Activated CD8-positive, alpha-beta memory T cell treated with anti-CD3 and anti-CD28 coated beads, Interleukin-2, amount 10 ng/mL, durations not matched to agents 7 days and 5 days (primary cell): ENCODE data around the gene MYRF. TPM values are rescaled to one million over a fixed set of nuclear protein-coding genes. Genes with fewer than 3 reads are reported as not detected.
A peak's percentile ranks its signal among the peaks of the same experiment; 100 is the strongest.

Experiments
- ATAC-seq: fragments of 150-1000 bp; cut with Tn5 transposase; one replicate; pipeline ENCODE4 v1.10.0; 2021; ENCODE audit warnings: moderate library complexity
- CTCF ChIA-PET: fragments of 350-600 bp; sonication (Branson Sonifier 250); formaldehyde crosslinking; loops from one replicate; lab custom pipeline; 2021; ENCODE audit warnings: antibody characterized with exemption; lab: Charles Lee
- DNase-seq: peaks from one replicate; pipeline ENCODE4 v3.0.0-alpha.2; 2020
- H3K27ac Mint-ChIP-seq: one replicate; pipeline ENCODE4 v1.8.0; 2021; ENCODE audit warnings: mild to moderate bottlenecking, mixed read lengths
- H3K27me3 Mint-ChIP-seq: one replicate; pipeline ENCODE4 v1.8.0; 2021; ENCODE audit warnings: mixed read lengths
- H3K36me3 Mint-ChIP-seq: one replicate; pipeline ENCODE4 v1.8.0; 2021; ENCODE audit warnings: mild to moderate bottlenecking, mixed read lengths
- H3K4me1 Mint-ChIP-seq: one replicate; pipeline ENCODE4 v1.8.0; 2021; ENCODE audit warnings: mixed read lengths
- H3K4me3 Mint-ChIP-seq: one replicate; pipeline ENCODE4 v1.8.0; 2021; ENCODE audit warnings: mild to moderate bottlenecking, moderate library complexity, mixed read lengths
- H3K9me3 Mint-ChIP-seq: one replicate; pipeline ENCODE4 v1.8.0; 2022; ENCODE audit warnings: low read depth, mixed read lengths
- total RNA-seq, 2 experiments: library from RNA; stranded (reverse); gene quantifications; one replicate each; pipeline ENCODE4 v1.2.3, GENCODE V29; 2021

MYRF gene
- total RNA-seq, 2 experiments from 2014 or later = 2.1 to 2.2 TPM

- Mint-ChIP-seq H3K36me3 (peaks cover 14% of the 10 kb centered on the region), H3K4me3 (peak overlapping the region; percentile 92), H3K4me1 (peaks cover 11% of the 10 kb centered on the region), H3K27me3 (peaks cover 15% of the 10 kb centered on the region), H3K9me3 (no peaks in the 10 kb centered on the region), H3K27ac (peak overlapping the region; percentile 24)
- CTCF ChIA-PET = interaction anchor here (1.0 to 10.5 kb wide), 5 partner anchors 10 to 81 kb away, joined by 3 to 173 read pairs (median 7); partner anchors contain the start of genes FADS2, FEN1 and TMEM258
- no peak for ATAC-seq
- DNase-seq = no peak
Observed at GRCh38 chr11:61817471-61818202, 65.2 kb downstream of the MYRF start.

GRCh38 chr11:61820174-61820573 is 67.7 kb downstream of the MYRF start:
- no peak overlapping the region for H3K4me3 Mint-ChIP-seq
- DNase-seq (no peak), ATAC-seq (no peak)
- CTCF ChIA-PET = interaction anchor here (0.9 to 1.4 kb wide), 2 partner anchors 9 to 23 kb away, joined by 5 read pairs; no protein-coding TSS in a partner anchor
- H3K9me3 Mint-ChIP-seq = no peaks in the 10 kb centered on the region
- peaks cover 20% of the 10 kb centered on the region for H3K27me3 Mint-ChIP-seq
- H3K4me1 Mint-ChIP-seq = peaks cover 6% of the 10 kb centered on the region
- H3K36me3 Mint-ChIP-seq = peaks cover 6% of the 10 kb centered on the region
- no peak overlapping the region for H3K27ac Mint-ChIP-seq

- ATAC-seq = no peak
- peaks cover 18% of the 10 kb centered on the region for H3K36me3 Mint-ChIP-seq
- H3K9me3 Mint-ChIP-seq = no peaks in the 10 kb centered on the region
- CTCF ChIA-PET = interaction anchor here (0.6 to 7.4 kb wide), 2 partner anchors 11 to 28 kb away, joined by 3 to 61 read pairs; partner anchors contain the start of gene FADS1
- peaks cover 38% of the 10 kb centered on the region for H3K4me1 Mint-ChIP-seq
- DNase-seq = no peak
- peak overlapping the region; percentile 85 for H3K4me3 Mint-ChIP-seq
- peaks cover 17% of the 10 kb centered on the region for H3K27me3 Mint-ChIP-seq
- peak overlapping the region; percentile 90 for H3K27ac Mint-ChIP-seq
Observed at GRCh38 chr11:61826930-61827570, 74.6 kb downstream of the MYRF start.

GRCh38 chr11:61827571-61828378 is 75.3 kb downstream of the MYRF start, which contains the start of gene FADS2:
Gene FADS2 (plus strand): TSS chr11:61828300. CDS start chr11:61828391, 91 bp downstream.
- Mint-ChIP-seq H3K27me3 (peaks cover 17% of the 10 kb centered on the region), H3K36me3 (peaks cover 19% of the 10 kb centered on the region), H3K9me3 (no peaks in the 10 kb centered on the region), H3K27ac (peak within 1 kb of the TSS; percentile 90), H3K4me1 (peaks cover 43% of the 10 kb centered on the region), H3K4me3 (peak within 1 kb of the TSS; percentile 85)
- DNase-seq (peak; percentile 94), ATAC-seq (peak; percentile 89)
- CTCF ChIA-PET = interaction anchor here (0.6 to 7.4 kb wide), 8 partner anchors 9 to 254 kb away, joined by 3 to 61 read pairs (median 4); partner anchors contain the start of gene FADS1

- Mint-ChIP-seq H3K4me3 (peak overlapping the region; percentile 85), H3K4me1 (peaks cover 48% of the 10 kb centered on the region), H3K27ac (peak overlapping the region; percentile 90), H3K36me3 (peaks cover 19% of the 10 kb centered on the region), H3K9me3 (no peaks in the 10 kb centered on the region), H3K27me3 (peaks cover 14% of the 10 kb centered on the region)
- CTCF ChIA-PET = interaction anchor here (0.7 to 7.4 kb wide), 10 partner anchors 8 to 254 kb away, joined by 3 to 61 read pairs (median 4); partner anchors contain the start of gene FADS1
- no peak for ATAC-seq
- DNase-seq = no peak
Observed at GRCh38 chr11:61828379-61828628, 75.9 kb downstream of the MYRF start.

- Mint-ChIP-seq H3K4me1 (peaks cover 53% of the 10 kb centered on the region), H3K36me3 (peaks cover 22% of the 10 kb centered on the region), H3K4me3 (peak overlapping the region; percentile 85), H3K27ac (peak overlapping the region; percentile 90), H3K9me3 (no peaks in the 10 kb centered on the region), H3K27me3 (peaks cover 14% of the 10 kb centered on the region)
- CTCF ChIA-PET = interaction anchor here (0.7 to 7.4 kb wide), 12 partner anchors 8 to 253 kb away, joined by 3 to 61 read pairs (median 4); partner anchors contain the start of genes FADS1, FEN1 and TMEM258
- DNase-seq (peak; percentile 68), ATAC-seq (peak; percentile 54)
Observed at GRCh38 chr11:61828629-61829407, 76.4 kb downstream of the MYRF start.

- Mint-ChIP-seq H3K4me3 (peak overlapping the region; percentile 85), H3K9me3 (no peaks in the 10 kb centered on the region), H3K4me1 (peaks cover 63% of the 10 kb centered on the region), H3K36me3 (peaks cover 25% of the 10 kb centered on the region), H3K27ac (no peak overlapping the region), H3K27me3 (peaks cover 11% of the 10 kb centered on the region)
- CTCF ChIA-PET = interaction anchor here (0.6 to 7.4 kb wide), 6 partner anchors 10 to 252 kb away, joined by 3 to 61 read pairs (median 5); partner anchors contain the start of gene FADS1
- ATAC-seq (no peak), DNase-seq (no peak)
Observed at GRCh38 chr11:61829806-61830205, 77.4 kb downstream of the MYRF start.

GRCh38 chr11:61830237-61831105 is 78.0 kb downstream of the MYRF start:
- H3K27ac Mint-ChIP-seq = peak overlapping the region; percentile 57
- CTCF ChIA-PET = interaction anchor here (0.6 to 7.4 kb wide), 6 partner anchors 14 to 252 kb away, joined by 3 to 61 read pairs (median 4); partner anchors contain the start of gene FADS1
- peaks cover 11% of the 10 kb centered on the region for H3K27me3 Mint-ChIP-seq
- no peak for ATAC-seq
- peaks cover 26% of the 10 kb centered on the region for H3K36me3 Mint-ChIP-seq
- H3K4me1 Mint-ChIP-seq = peaks cover 68% of the 10 kb centered on the region
- H3K4me3 Mint-ChIP-seq = peak overlapping the region; percentile 85
- no peak for DNase-seq
- H3K9me3 Mint-ChIP-seq = no peaks in the 10 kb centered on the region

GRCh38 chr11:61832207-61832606 is 79.8 kb downstream of the MYRF start:
- Mint-ChIP-seq H3K27me3 (peaks cover 3% of the 10 kb centered on the region), H3K4me3 (no peak overlapping the region), H3K27ac (peak overlapping the region; percentile 52), H3K4me1 (peaks cover 66% of the 10 kb centered on the region), H3K36me3 (peaks cover 31% of the 10 kb centered on the region), H3K9me3 (no peaks in the 10 kb centered on the region)
- ATAC-seq (no peak), DNase-seq (no peak)
- CTCF ChIA-PET = interaction anchor here (2.4 to 7.4 kb wide), 2 partner anchors 16 to 34 kb away, joined by 10 to 61 read pairs; partner anchors contain the start of gene FADS1

GRCh38 chr11:61832754-61833153 is 80.3 kb downstream of the MYRF start:
- Mint-ChIP-seq H3K27ac (peak overlapping the region; percentile 48), H3K4me1 (peaks cover 65% of the 10 kb centered on the region), H3K27me3 (peaks cover 3% of the 10 kb centered on the region), H3K4me3 (no peak overlapping the region), H3K36me3 (peaks cover 34% of the 10 kb centered on the region), H3K9me3 (no peaks in the 10 kb centered on the region)
- DNase-seq (no peak), ATAC-seq (no peak)
- CTCF ChIA-PET = interaction anchor here (2.4 to 7.4 kb wide), 2 partner anchors 17 to 35 kb away, joined by 10 to 61 read pairs; partner anchors contain the start of gene FADS1

GRCh38 chr11:61833471-61833870 is 81.0 kb downstream of the MYRF start:
- DNase-seq (no peak), ATAC-seq (no peak)
- Mint-ChIP-seq H3K9me3 (no peaks in the 10 kb centered on the region), H3K4me3 (no peak overlapping the region), H3K36me3 (peaks cover 38% of the 10 kb centered on the region), H3K27ac (peak overlapping the region; percentile 89), H3K4me1 (peaks cover 65% of the 10 kb centered on the region), H3K27me3 (peaks cover 2% of the 10 kb centered on the region)
- CTCF ChIA-PET = interaction anchor here (2.1 to 2.3 kb wide), 3 partner anchors 16 to 66 kb away, joined by 6 to 15 read pairs (median 7); partner anchors contain the start of gene FADS1
